Amygdala (tissue), 56 donors: ENCODE results near the gene ASMTL.
"Not testable (repeated sequence)": the region's sequence is repeated elsewhere in the genome, so short reads cannot be mapped to it uniquely, and the experiment has no call there.

Source experiments
- DNase-seq, 56 donors: peaks; one replicate each; lab custom pipeline; 2025; lab: John Stamatoyannopoulos, UW

Gene ASMTL

DNA sequence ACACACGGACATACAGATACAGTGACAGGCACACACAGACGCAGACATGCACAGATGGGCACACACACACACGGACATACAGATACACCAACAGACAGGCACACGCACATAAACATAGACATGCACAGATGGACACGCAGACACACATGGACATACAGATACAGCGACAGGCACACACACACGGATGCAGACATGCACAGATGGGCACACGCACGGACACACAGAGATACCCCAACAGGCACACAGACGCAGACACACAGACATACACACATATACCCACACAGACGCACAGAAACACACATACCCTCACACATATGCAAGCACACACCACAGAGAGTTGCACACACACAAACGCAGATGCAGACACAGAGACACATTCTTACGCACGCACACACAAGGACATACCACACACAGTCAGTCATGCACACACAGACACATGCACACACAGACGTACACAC lies 36.4 kb downstream of the ASMTL start:
- no peak for DNase-seq

DNA sequence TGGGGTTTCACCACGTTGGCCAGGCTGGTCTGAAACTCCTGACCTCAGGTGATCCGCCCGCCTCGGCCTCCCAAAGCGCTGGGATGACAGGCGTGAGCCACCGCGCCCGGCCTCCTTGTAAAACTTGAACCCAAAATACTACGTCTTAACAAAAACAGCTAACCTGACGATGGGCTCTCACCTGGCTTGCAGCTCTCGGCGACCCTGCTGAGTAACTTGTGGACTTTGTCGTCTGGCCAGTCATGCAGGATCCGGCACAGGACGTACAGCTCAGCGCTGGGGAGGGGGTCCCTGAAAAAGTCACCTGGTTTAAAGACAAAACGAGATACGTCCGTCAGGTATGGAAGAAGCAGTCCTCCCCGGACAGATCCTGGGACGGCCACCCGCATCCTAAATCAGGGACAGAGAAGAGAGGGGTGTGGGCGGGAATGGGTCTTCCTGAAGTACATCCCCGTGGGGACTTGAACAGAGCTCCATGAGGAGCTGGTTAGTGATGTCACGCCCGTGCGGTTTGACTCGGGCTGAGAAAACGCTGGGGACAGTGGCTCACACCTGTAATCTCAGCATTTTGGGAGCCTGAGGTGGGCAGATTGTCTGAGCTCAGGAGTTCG lies 40.1 kb downstream of the ASMTL start:
- no peak for DNase-seq

DNA sequence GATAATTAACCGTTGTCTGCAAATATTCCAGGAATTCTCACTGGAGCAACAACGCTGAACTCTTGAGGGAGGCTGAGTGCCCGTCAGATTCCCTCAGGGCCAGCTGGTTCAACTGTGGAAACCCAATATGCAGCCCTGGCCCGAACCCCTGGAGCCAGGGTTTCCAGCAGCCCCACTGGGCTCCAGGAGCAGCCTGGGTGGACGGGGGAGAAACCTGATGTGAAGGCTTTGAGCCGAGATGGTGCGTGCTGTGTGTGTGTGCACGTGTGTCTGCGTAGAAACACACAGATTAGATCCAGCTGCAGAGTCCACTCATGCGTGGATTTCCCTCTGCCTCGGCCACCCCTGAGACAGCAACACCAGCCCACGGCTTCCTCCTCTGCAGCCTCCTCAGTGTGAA lies 41.4 kb downstream of the ASMTL start:
- DNase-seq: no peak

DNA sequence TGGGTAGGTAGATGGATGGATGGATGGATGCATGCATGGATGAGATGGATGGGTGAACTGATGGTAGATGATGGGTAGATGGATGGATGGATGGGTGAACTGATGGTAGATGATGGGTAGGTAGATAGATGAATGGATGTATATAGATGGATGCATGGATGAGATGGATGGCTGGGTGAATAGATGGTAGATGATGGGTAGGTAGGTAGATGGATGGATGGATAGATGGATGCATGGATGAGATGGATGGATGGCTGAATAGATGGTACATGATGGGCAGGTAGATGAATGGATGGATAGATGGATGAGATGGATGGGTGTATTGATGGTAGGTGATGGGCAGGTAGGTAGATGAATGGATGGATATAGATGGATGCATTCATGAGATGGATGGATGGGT lies 45.7 kb downstream of the ASMTL start:
- no peak for DNase-seq

DNA sequence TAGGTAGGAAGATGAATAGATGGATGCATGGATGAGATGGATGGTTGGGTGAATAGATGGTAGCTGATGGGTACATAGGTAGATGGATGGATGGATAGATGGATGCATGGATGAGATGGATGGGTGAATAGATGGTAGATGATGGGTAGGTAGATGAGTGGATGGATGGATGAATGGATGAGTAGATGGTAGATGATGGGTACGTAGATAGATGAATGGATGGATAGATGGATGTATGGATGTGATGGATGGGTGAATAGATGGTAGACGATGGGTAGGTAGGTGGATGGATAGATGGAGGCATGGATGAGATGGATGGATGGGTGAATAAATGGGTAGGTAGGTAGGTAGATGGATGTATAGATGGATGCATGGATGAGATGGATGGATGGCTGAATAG lies 46.9 kb downstream of the ASMTL start:
- not testable (repeated sequence) for DNase-seq

DNA sequence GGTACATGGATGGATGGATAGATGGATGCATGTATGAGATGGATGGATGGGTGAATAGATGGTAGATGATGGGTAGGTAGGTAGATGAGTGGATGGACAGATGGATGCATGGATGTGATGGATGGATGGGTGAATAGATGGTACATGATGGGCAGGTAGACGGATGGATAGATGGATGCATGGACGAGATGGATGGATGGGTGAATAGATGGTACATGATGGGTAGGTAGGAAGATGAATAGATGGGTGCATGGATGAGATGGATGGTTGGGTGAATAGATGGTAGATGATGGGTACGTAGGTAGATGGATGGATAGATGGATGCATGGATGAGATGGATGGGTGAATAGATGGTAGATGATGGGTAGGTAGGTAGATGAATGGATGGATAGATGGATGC lies 48.8 kb downstream of the ASMTL start:
- not testable (repeated sequence) for DNase-seq

DNA sequence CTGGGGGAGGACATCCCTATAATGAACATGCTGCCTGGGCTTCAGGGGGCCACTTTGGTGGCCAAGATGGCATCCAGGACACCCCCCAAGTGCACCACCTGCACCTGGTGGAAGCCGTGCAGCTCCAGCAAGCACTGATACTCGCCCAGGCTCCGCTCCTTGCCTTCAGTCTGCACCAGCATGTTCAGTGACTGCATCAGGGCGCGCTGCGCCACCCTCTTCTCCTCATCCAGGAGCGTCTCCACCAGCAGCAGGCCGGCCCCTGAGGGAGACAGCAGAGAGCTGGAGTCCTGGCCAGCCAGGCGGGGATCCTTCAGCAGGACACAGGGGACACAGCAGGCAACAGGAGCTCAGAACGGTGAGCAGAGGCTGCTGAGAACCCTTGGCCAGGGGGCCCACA lies 49.5 kb downstream of the ASMTL start:
- DNase-seq: no peak

DNA sequence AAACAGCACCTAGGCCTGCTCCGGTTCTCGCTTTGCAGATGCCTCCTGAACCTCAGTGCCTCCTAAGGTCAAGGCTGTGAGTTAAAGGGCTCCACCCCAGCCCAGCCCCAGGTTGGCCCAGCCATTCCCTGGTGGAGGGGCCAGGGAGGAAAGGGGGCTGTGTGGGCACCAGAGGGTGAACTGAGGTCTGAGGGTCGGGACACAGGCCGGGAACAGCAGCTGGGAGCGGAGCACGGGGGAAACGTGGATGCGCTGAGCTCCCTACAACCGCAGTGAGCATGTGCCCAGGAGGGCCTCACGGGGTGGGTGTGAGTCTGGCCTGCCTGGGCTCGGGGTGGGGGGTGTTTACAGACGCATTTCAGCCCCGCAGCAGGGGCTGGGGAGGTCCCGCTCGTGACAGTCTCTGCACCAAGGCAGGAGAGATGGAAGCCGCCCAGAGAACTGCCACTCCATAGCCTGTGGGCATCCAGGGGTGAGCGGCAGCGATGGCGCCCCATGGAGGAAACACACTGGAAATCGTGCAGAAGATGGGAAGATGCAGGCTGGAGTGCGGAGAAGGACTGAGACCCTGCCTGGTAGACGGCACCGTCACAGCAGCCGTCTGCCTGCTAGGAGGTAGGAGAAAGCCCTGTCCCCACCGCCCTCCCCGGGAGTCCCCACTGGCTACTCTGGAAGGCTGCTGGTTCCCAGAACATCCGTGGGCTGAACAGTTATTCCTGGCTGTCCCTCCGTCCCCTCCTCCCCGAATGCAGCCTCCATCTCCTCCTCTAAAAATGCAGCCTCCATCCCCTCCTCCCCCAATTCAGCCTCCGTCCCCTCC lies 50.9 kb downstream of the ASMTL start:
- no peak for DNase-seq

DNA sequence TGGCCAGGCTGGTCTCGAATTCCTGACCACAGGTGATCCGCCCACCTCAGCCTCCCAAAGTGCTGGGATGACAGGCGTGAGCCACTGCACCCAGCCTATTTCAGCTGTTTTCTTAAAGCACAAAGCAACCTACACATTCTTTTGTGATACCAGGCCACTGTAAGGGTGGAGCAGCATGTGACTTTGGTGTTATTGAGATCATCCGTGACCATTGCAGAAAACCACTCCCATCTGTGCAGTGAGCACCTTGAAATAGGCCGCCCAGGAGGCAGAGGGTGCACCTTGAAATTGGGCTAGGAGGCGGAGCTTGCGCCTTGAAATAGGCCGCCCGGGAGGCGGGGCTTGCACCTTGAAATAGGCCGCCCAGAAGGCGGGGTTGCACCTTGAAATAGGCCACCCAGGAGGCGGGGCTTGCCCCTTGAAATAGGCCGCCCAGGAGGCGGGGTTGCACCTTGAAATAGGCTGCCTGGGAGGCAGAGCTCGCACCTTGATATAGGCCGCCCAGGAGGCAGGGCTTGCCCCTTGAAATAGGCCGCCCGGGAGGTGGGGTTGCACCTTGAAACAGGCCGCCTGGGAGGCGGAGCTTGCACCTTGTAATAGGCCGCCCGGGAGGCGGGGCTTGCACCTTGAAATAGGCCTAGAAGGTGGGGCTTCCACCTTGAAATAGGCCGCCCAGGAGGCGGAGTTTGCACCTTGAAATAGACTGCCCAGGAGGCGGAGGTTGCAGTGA lies 51.8 kb downstream of the ASMTL start:
- no peak for DNase-seq

DNA sequence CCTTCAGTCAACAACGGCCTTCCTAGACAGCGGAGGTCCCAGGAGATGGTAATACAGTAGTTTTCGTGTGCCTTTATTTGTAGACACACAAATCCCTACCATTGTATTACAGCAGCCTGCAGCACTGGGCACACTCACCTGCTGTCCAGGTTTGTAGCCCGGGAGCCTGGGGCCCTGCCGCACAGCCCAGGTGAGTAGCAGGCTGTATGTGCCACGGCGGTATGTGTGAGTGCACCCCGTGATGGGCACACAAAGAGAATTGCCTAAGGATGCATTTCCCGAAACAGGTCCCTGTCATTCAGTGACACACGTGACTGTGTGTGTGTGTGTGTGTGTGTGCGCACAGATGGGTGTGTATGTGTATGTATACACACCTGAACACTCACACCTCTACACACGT lies 52.7 kb downstream of the ASMTL start:
- DNase-seq: no peak

DNA sequence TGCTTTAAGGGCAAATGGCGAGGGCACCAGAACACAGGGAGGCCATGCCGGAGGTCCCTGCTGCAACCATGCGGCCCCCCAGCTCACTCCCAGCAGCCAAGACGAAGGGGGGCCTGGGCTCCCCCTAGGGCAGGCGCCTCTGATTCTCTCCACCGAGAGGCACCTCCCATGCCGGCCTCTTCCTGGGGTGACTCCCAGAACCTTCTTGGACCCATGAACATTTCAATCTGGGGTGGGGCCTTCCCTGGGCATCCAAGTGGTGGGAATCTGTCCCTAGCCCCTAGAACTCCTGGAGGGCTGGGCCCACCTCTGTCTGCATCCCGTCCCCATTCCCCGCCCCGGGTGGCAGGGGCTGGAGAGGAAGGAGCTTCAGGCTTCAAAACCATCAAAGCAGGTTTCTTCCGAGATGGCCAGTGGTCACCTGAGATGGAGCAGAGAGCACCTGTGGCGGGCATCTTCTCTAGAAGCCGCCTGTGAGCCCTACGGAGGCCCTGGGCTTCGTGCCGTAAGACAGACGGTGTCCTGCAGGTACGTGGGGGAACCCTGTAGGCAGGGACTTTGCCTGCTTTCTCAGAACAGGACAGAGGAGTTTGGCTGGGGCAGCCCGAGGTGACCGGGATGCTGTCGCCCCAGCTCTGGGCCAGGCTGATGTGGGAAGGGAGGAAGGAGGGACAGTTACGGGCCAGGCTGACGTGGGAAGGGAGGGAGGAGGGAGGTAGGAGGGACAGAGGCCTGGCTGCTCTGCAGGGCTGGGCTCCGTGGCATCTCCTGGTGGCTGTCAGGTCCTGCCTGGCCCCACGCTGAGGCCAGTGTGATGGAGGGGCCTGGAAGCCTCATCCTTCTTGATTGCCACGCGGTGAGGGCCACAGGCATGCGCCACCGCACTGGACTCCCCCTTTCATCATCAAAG lies 54.0 kb downstream of the ASMTL start:
- no peak for DNase-seq

DNA sequence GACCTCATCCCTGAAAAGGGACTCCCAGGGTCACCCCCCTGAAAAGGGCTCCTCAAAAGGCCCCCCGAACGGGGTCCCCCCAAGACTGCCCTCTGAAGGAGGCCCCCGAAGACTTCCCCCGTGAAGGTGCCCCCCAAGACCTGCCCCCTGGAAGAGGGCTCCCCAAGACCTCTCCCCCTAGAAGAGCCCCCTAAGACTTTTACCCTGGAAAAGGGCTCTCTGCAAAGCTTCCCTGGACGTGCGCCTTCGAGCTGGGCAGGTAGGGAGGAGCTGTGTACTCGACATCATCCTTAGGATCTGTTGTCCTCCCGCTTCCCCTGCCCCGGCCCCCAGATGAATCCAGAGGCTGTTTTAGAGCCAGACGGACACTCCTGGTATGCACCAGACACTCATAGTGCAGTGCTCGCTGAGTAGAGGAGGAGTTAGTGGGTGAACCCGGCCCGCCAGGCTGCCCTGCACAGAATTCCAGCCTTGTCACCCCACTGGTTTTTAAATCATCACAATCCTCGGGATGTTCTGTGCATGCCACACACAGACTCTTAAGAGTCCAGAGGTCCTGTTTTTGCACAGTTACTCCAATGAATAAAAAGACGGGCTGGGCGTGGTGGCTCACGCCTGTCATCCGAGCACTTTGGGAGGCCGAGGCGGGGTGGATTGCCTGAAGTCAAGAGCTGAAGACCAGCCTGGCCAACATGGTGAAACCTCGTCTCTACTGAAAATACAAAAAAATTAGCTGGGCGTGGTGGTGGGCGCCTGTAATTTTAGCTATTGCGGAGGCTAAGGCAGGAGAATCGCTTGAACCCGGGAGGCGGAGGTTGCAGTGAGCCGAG lies 55.1 kb downstream of the ASMTL start:
- no peak for DNase-seq

DNA sequence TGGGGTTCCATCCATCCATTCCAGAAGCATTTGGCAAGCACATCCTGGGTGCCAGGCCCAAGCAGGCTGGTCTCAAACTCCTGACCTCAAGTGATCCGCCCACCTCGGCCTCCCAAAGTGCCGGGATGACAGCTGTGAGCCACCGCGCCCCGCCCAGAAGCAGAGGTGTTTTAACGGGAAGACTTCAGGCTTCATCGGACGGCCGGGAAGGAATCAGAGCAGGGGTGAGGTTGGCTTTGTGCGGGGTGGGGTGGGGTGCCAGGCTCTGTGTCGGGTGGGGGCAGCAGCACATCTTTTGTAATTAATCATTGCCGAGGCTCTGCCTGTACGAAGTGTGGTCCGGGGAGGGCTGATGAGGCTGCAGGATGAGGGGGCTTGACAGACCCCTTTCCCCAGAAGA lies 55.7 kb downstream of the ASMTL start:
- DNase-seq: no peak

DNA sequence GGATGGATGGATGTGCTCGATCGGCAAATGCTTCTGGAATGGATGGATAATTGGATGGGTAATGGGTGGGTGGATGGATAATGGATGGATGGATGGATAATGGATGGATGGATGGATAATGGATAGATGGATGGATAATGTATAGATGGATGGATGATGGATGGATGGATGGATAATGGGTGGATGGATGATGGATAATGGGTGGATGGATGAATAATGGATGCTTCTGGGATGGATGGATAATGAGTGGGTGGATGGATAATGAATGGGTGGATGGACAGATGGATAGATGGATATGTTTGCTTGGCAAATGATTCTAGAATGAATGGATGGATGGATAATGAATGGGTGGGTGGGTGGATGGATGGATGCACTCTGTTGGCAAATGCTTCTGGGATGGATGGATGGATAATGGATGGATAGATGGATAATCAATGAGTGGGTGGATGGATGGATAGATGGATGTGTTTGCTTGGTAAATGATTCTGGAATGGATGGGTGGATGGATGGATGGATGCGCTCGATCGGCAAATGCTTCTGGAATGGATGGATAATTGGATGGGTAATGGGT lies 57.0 kb downstream of the ASMTL start:
- DNase-seq: no peak

DNA sequence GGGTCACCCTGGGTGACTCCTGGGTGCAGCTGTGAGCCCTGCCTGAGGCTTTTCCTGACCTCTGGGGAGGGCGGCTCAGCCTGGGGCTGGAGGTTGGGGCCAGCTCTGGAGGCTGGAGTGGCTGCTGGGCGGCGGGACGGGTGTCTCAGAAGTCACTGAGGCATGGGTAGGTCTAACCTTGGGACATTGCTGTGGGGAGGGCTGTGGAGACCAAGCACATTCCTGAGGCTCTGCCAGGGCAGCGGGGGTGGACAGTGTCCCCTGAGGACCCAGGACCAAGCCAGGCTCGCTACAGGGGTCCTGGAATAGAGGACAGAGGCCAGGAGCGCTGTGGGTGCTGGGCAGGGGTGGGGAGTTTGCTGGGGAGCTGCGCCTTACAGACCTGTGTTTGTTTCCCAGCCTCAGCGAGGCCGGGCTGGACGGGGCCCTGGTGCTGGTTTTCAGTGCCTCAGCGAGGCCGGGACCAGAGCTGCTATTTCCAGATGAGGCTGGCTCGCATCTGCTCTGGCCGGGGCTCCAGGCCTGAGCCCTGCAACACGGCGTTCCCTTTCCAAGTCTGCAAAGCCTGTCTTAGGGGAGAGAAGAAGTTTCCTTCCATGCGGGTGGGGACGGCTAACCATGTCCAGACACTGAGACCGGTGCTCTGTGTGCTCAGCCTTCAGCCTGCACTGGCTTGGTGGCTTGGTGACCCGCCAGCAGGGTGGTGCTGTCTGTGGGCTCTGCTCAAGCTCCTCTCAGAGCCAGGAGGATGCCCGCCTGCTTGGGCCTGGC lies 57.8 kb downstream of the ASMTL start:
- no peak for DNase-seq

DNA sequence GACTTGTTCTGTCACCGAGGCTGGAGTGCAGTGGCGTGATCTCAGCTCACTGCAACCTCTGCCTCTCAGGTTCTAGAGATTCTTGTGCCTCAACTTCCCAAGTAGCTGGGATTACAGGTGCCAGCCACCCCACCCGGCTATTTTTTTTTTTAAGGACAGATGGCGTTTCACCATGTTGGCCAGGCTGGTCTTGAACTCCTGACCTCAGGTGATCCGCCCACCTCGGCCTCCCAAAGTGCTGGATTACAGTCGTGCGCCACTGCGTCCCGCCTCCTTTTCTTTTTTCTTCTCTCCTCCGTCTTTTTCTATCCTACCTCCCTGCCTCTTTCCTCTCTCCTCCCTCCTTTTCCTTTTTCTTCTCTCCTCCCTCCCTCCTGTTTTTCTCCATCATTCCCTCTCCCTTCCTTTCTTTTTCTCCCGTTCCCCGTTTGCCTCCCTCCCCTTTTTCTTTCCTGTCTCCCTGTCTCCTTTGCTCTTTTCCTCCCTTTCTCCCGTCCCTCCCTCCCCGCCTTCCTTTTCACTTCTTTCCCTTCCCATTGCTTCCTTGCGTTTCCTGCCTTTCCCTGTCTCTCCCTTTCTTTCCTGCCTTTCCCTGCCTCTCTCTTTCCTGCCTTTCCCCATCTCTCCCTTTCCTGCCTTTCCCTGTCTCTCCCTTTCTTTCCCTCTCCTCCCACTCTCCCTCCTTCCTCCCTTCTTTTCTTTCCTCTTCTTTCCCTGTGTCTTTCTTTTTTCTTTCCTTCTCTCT lies 58.7 kb downstream of the ASMTL start:
- DNase-seq: no peak

DNA sequence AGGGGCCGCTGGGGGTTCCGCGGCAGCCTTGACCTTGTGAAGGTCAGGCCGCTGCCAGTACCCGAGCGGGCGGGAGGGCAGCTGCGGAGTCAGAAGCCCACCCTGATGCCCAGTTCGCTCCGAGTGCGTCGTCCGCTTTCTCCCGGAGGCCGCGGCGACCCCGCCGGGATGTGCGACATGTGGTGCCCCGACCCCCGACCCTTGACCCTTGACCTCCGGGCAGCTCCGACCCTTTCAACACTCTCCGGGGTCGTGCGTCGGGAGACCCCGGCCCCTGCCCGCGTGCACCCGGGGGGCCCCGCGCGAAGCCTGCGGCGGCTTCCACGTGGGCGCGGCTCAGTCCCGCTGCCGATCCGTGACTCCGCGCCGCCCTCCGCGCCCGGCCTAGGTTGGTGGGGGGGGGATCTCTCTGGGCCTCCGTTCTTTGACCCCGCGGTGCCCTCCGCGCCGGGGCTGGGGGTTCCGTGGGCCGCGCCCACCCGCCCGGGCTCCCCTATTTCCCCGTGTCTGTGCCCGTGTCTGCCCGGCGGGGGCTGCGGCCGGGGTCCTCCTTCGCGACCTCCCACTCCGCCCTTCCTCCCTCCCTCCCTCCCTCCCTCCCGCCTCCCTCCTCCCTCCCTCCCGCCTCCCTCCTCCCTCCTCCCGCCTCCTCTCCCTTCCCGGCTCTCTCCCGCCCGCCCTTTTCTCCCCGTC lies 60.2 kb downstream of the ASMTL start:
- DNase-seq: no peak
